ENCODE results near the gene DPP6. TPM values are rescaled to one million over a fixed set of nuclear protein-coding genes. Genes with fewer than 3 reads are reported as not detected.

The DPP6 gene
- total RNA-seq, 1 experiment from 2014 or later = not detected

GRCh38 chr7:154699417-154699816 is 647.2 kb downstream of the DPP6 start:
- Histone ChIP-seq H3K27me3 (replicated peaks; ENCODE audit: control insufficient read depth, insufficient read depth, low read length) (no peaks in the 10 kb centered on the region), H3K4me1 (no peaks in the 10 kb centered on the region), H3K36me3 (ENCODE audit: control insufficient read depth, insufficient read depth, low read length) (no peaks in the 10 kb centered on the region), H3K9me3 (no peaks in the 10 kb centered on the region), H3K4me3 (ENCODE audit: low read depth, low read length) (no peak overlapping the region)
- H3K9me3 Mint-ChIP-seq (ENCODE audit: unreplicated experiment) = peaks cover 9% of the 10 kb centered on the region
- intact Hi-C loops (cut with micrococcal nuclease; ENCODE audit: unreplicated experiment) = no loop called here
- H3K36me3 Mint-ChIP-seq (ENCODE audit: insufficient read depth, unreplicated experiment) = no peaks in the 10 kb centered on the region
- no TSS peak for BruUV-seq (replicated peaks)
- ChIA-PET POLR2A (no interaction called here), CTCF (no interaction called here)
- no peaks in the 10 kb centered on the region for H3K4me1 Mint-ChIP-seq (ENCODE audit: low read depth, unreplicated experiment)
- no peak overlapping the region for H3K27ac Mint-ChIP-seq (ENCODE audit: unreplicated experiment)
- no peak for DNase-seq
- H3K4me3 Mint-ChIP-seq (ENCODE audit: unreplicated experiment) = no peak overlapping the region
- no peak for TF ChIP-seq CTCF (IDR thresholded peaks at IDR 0.05; ENCODE audit: insufficient read depth in 1 of 2, low read depth in 1 of 2, low read length in 1 of 2, severe bottlenecking in 1 of 2, unreplicated experiment in 1 of 2)
- peaks cover 11% of the 10 kb centered on the region for H3K27me3 Mint-ChIP-seq (ENCODE audit: insufficient read depth, unreplicated experiment)

- intact Hi-C loops (cut with micrococcal nuclease; ENCODE audit: unreplicated experiment) = no loop called here
- peaks cover 19% of the 10 kb centered on the region for H3K9me3 Mint-ChIP-seq (ENCODE audit: unreplicated experiment)
- Histone ChIP-seq H3K4me3 (ENCODE audit: low read depth, low read length) (no peak overlapping the region), H3K4me1 (no peaks in the 10 kb centered on the region), H3K9me3 (peaks cover 7% of the 10 kb centered on the region; the same call in 1 of the 2 replicates), H3K36me3 (ENCODE audit: control insufficient read depth, insufficient read depth, low read length) (no peaks in the 10 kb centered on the region), H3K27me3 (replicated peaks; ENCODE audit: control insufficient read depth, insufficient read depth, low read length) (no peaks in the 10 kb centered on the region)
- no peaks in the 10 kb centered on the region for H3K4me1 Mint-ChIP-seq (ENCODE audit: low read depth, unreplicated experiment)
- H3K4me3 Mint-ChIP-seq (ENCODE audit: unreplicated experiment) = no peak overlapping the region
- POLR2A ChIA-PET = interaction anchor here (0.5 kb wide), 1 partner anchor 954 kb away, joined by 5 read pairs; no protein-coding TSS in a partner anchor
- no peaks in the 10 kb centered on the region for H3K27me3 Mint-ChIP-seq (ENCODE audit: insufficient read depth, unreplicated experiment)
- H3K27ac Mint-ChIP-seq (ENCODE audit: unreplicated experiment) = no peak overlapping the region
- BruUV-seq (replicated peaks) = no TSS peak
- DNase-seq = no peak
- no peak for TF ChIP-seq CTCF (IDR thresholded peaks at IDR 0.05; ENCODE audit: insufficient read depth in 1 of 2, low read depth in 1 of 2, low read length in 1 of 2, severe bottlenecking in 1 of 2, unreplicated experiment in 1 of 2)
- no peaks in the 10 kb centered on the region for H3K36me3 Mint-ChIP-seq (ENCODE audit: insufficient read depth, unreplicated experiment)
- CTCF ChIA-PET = no interaction called here
Measured at GRCh38 chr7:154709840-154710520, 657.8 kb downstream of the DPP6 start.

- TF ChIP-seq CTCF (IDR thresholded peaks at IDR 0.05; ENCODE audit: insufficient read depth in 1 of 2, low read depth in 1 of 2, low read length in 1 of 2, severe bottlenecking in 1 of 2, unreplicated experiment in 1 of 2) = no peak
- Histone ChIP-seq H3K27me3 (replicated peaks; ENCODE audit: control insufficient read depth, insufficient read depth, low read length) (no peaks in the 10 kb centered on the region), H3K36me3 (ENCODE audit: control insufficient read depth, insufficient read depth, low read length) (no peaks in the 10 kb centered on the region), H3K4me1 (no peaks in the 10 kb centered on the region), H3K9me3 (no peaks in the 10 kb centered on the region), H3K4me3 (ENCODE audit: low read depth, low read length) (no peak overlapping the region)
- no peak for DNase-seq
- no TSS peak for BruUV-seq (replicated peaks)
- intact Hi-C loops (cut with micrococcal nuclease; ENCODE audit: unreplicated experiment) = loop anchor here (1.0 kb wide), 1 partner anchor 10 kb away; no protein-coding TSS in a partner anchor
- CTCF ChIA-PET = no interaction called here
- Mint-ChIP-seq H3K36me3 (ENCODE audit: insufficient read depth, unreplicated experiment) (peaks cover 5% of the 10 kb centered on the region), H3K4me3 (ENCODE audit: unreplicated experiment) (no peak overlapping the region), H3K27ac (ENCODE audit: unreplicated experiment) (no peak overlapping the region), H3K4me1 (ENCODE audit: low read depth, unreplicated experiment) (no peaks in the 10 kb centered on the region), H3K27me3 (ENCODE audit: insufficient read depth, unreplicated experiment) (peaks cover 3% of the 10 kb centered on the region), H3K9me3 (ENCODE audit: unreplicated experiment) (peaks cover 11% of the 10 kb centered on the region)
- POLR2A ChIA-PET = no interaction called here
Measured at GRCh38 chr7:154720016-154720415, 667.8 kb downstream of the DPP6 start.

Data from Caco-2 (cell line).